NCI-H2171 (cell line): ENCODE measurements around the gene SLCO4C1.

Experiments
- DNase-seq: peaks from one replicate; lab custom pipeline; 2025; lab: John Stamatoyannopoulos, UW

The SLCO4C1 gene

GRCh38 chr5:102270036-102270435 lies 26.0 kb downstream of the SLCO4C1 start:
- no peak for DNase-seq

- DNase-seq: no peak
Observed at GRCh38 chr5:102262688-102263087, 33.4 kb downstream of the SLCO4C1 start.

GRCh38 chr5:102249381-102249780 lies 46.7 kb downstream of the SLCO4C1 start:
- DNase-seq: no peak

GRCh38 chr5:102243213-102243612 lies 52.9 kb downstream of the SLCO4C1 start:
- DNase-seq: no peak

- no peak for DNase-seq
Observed at GRCh38 chr5:102241809-102242421, 54.2 kb downstream of the SLCO4C1 start.

GRCh38 chr5:102231693-102232619 lies 64.1 kb downstream of the SLCO4C1 start:
- DNase-seq: no peak

GRCh38 chr5:102229685-102230084 lies 66.4 kb downstream of the SLCO4C1 start:
- no peak for DNase-seq

GRCh38 chr5:102226321-102226720 lies 69.8 kb downstream of the SLCO4C1 start:
- no peak for DNase-seq

- no peak for DNase-seq
Observed at GRCh38 chr5:102223542-102224477, 72.3 kb downstream of the SLCO4C1 start.

GRCh38 chr5:102222772-102223171 lies 73.3 kb downstream of the SLCO4C1 start:
- no peak for DNase-seq

GRCh38 chr5:102221949-102222348 lies 74.1 kb downstream of the SLCO4C1 start:
- DNase-seq: no peak

- no peak for DNase-seq
Observed at GRCh38 chr5:102218159-102218558, 77.9 kb downstream of the SLCO4C1 start.

- DNase-seq: no peak
Observed at GRCh38 chr5:102216678-102217077, 79.4 kb downstream of the SLCO4C1 start.

GRCh38 chr5:102211165-102211564 lies 84.9 kb downstream of the SLCO4C1 start:
- no peak for DNase-seq

GRCh38 chr5:102200861-102201260 lies 95.2 kb downstream of the SLCO4C1 start:
- no peak for DNase-seq

GRCh38 chr5:102196481-102196880 lies 99.6 kb downstream of the SLCO4C1 start:
- no peak for DNase-seq
